Muscle layer of colon (tissue), 2 donors: ENCODE data around the gene MRPS11.
A peak's percentile ranks its signal among the peaks of the same experiment; 100 is the strongest.
"Not testable (repeated sequence)": the region's sequence is repeated elsewhere in the genome, so short reads cannot be mapped to it uniquely, and the experiment has no call there.

ENCODE experiments used
- H3K27ac ChIP-seq: one replicate; pipeline ENCODE4 v1.7.0; 2013; ENCODE audit warnings: low read depth, mild to moderate bottlenecking, low read length, moderate library complexity
- H3K27me3 ChIP-seq, 2 donors: one replicate each; pipeline ENCODE4 v1.7.0; 2013; ENCODE audit warnings: low read length in 2 of 2, mild to moderate bottlenecking in 2 of 2; ENCODE audit not compliant: insufficient read depth in 2 of 2, control insufficient read depth in 1 of 2
- H3K36me3 ChIP-seq: one replicate; pipeline ENCODE4 v1.7.0; 2013; ENCODE audit warnings: mild to moderate bottlenecking, low read length; ENCODE audit not compliant: insufficient read depth
- H3K4me1 ChIP-seq: one replicate; pipeline ENCODE4 v1.7.0; 2013; ENCODE audit warnings: mild to moderate bottlenecking, low read length; ENCODE audit not compliant: insufficient read depth
- H3K4me3 ChIP-seq, 2 donors: one replicate each; pipeline ENCODE4 v1.7.0; 2013; ENCODE audit warnings: low read length in 2 of 2, low read depth in 1 of 2, mild to moderate bottlenecking in 1 of 2, moderate library complexity in 1 of 2
- H3K9ac ChIP-seq: one replicate; pipeline ENCODE4 v1.7.0; 2013; ENCODE audit warnings: low read length
- H3K9me3 ChIP-seq: one replicate; pipeline ENCODE4 v1.7.0; 2013; ENCODE audit warnings: mild to moderate bottlenecking, low read length
- donor health status: abdominal sarcoma.
- donor health status: Adenocarcinoma of cecum.

The MRPS11 gene

GRCh38 chr15:88467073-88467934 is at the start of gene MRPS11, which contains the start of gene MRPL46:
Gene MRPS11, plus strand, starts transcription at chr15:88467708. Its CDS starts 10 bp downstream, at chr15:88467718.
Gene MRPL46, minus strand, starts transcription at chr15:88467388. Its CDS starts 11 bp downstream, at chr15:88467377.
- Histone ChIP-seq H3K36me3 (peaks cover 29% of the 10 kb centered on the region), H3K4me1 (peaks cover 22% of the 10 kb centered on the region), H3K9me3 (no peaks in the 10 kb centered on the region), H3K27ac (peak within 1 kb of the TSS; percentile 95), H3K4me3 (peak within 1 kb of the TSS; percentile 89 to 97), H3K9ac (peak within 1 kb of the TSS; percentile 66), H3K27me3 (no peaks in the 10 kb centered on the region)

- Histone ChIP-seq H3K4me3 (no peak overlapping the region), H3K9ac (no peak overlapping the region), H3K27me3 (no peaks in the 10 kb centered on the region), H3K36me3 (no peaks in the 10 kb centered on the region), H3K9me3 (no peaks in the 10 kb centered on the region), H3K27ac (no peak overlapping the region), H3K4me1 (no peaks in the 10 kb centered on the region)
Measured at GRCh38 chr15:88419830-88420229, 47.7 kb upstream of the MRPS11 start.

GRCh38 chr15:88423331-88423730 is 44.2 kb upstream of the MRPS11 start:
- H3K4me3 ChIP-seq = no peak overlapping the region
- H3K36me3 ChIP-seq = no peaks in the 10 kb centered on the region
- no peaks in the 10 kb centered on the region for H3K27me3 ChIP-seq
- H3K9ac ChIP-seq = no peak overlapping the region
- no peaks in the 10 kb centered on the region for H3K9me3 ChIP-seq
- H3K27ac ChIP-seq = no peak overlapping the region
- no peaks in the 10 kb centered on the region for H3K4me1 ChIP-seq

- H3K36me3 ChIP-seq = no peaks in the 10 kb centered on the region
- H3K27me3 ChIP-seq = no peaks in the 10 kb centered on the region
- no peak overlapping the region for H3K4me3 ChIP-seq
- H3K9ac ChIP-seq = no peak overlapping the region
- no peaks in the 10 kb centered on the region for H3K4me1 ChIP-seq
- H3K27ac ChIP-seq = no peak overlapping the region
- H3K9me3 ChIP-seq = no peaks in the 10 kb centered on the region
Measured at GRCh38 chr15:88426304-88426703, 41.2 kb upstream of the MRPS11 start.

GRCh38 chr15:88428053-88428452 is 39.5 kb upstream of the MRPS11 start:
- Histone ChIP-seq H3K4me1 (no peaks in the 10 kb centered on the region), H3K9ac (no peak overlapping the region), H3K9me3 (no peaks in the 10 kb centered on the region), H3K4me3 (no peak overlapping the region), H3K27ac (no peak overlapping the region), H3K36me3 (no peaks in the 10 kb centered on the region), H3K27me3 (no peaks in the 10 kb centered on the region)

- Histone ChIP-seq H3K36me3 (no peaks in the 10 kb centered on the region), H3K9ac (no peak overlapping the region), H3K27ac (no peak overlapping the region), H3K27me3 (no peaks in the 10 kb centered on the region), H3K4me3 (no peak overlapping the region), H3K9me3 (no peaks in the 10 kb centered on the region), H3K4me1 (no peaks in the 10 kb centered on the region)
Measured at GRCh38 chr15:88428805-88429605, 38.5 kb upstream of the MRPS11 start.

- H3K36me3 ChIP-seq = no peaks in the 10 kb centered on the region
- H3K9me3 ChIP-seq = no peaks in the 10 kb centered on the region
- H3K4me1 ChIP-seq = no peaks in the 10 kb centered on the region
- H3K4me3 ChIP-seq = no peak overlapping the region
- H3K27me3 ChIP-seq = no peaks in the 10 kb centered on the region
- H3K9ac ChIP-seq = no peak overlapping the region
- H3K27ac ChIP-seq = no peak overlapping the region
Measured at GRCh38 chr15:88430051-88430450, 37.5 kb upstream of the MRPS11 start.

- no peaks in the 10 kb centered on the region for H3K27me3 ChIP-seq
- H3K36me3 ChIP-seq = no peaks in the 10 kb centered on the region
- H3K27ac ChIP-seq = no peak overlapping the region
- no peak overlapping the region for H3K4me3 ChIP-seq
- no peaks in the 10 kb centered on the region for H3K4me1 ChIP-seq
- H3K9me3 ChIP-seq = no peaks in the 10 kb centered on the region
- H3K9ac ChIP-seq = no peak overlapping the region
Measured at GRCh38 chr15:88431441-88431840, 36.1 kb upstream of the MRPS11 start.

GRCh38 chr15:88433046-88433685 is 34.3 kb upstream of the MRPS11 start:
- H3K4me3 ChIP-seq = no peak overlapping the region
- H3K4me1 ChIP-seq = no peaks in the 10 kb centered on the region
- peaks cover 0 to 4% of the 10 kb centered on the region in 2 donors for H3K27me3 ChIP-seq
- H3K9me3 ChIP-seq = no peaks in the 10 kb centered on the region
- no peaks in the 10 kb centered on the region for H3K36me3 ChIP-seq
- no peak overlapping the region for H3K9ac ChIP-seq
- no peak overlapping the region for H3K27ac ChIP-seq

- H3K9me3 ChIP-seq, H3K9ac ChIP-seq, H3K36me3 ChIP-seq, H3K4me1 ChIP-seq, H3K27me3 ChIP-seq, H3K27ac ChIP-seq, H3K4me3 ChIP-seq: not testable (repeated sequence)
Measured at GRCh38 chr15:88434106-88434505, 33.4 kb upstream of the MRPS11 start.

GRCh38 chr15:88438181-88438580 is 29.3 kb upstream of the MRPS11 start:
- Histone ChIP-seq H3K9ac (no peak overlapping the region), H3K36me3 (no peaks in the 10 kb centered on the region), H3K9me3 (no peaks in the 10 kb centered on the region), H3K27ac (no peak overlapping the region), H3K27me3 (peaks cover 0 to 5% of the 10 kb centered on the region in 2 donors), H3K4me3 (no peak overlapping the region), H3K4me1 (no peaks in the 10 kb centered on the region)
